Bone marrow (tissue), 2 donors: ENCODE results near the gene CBY1.
"Not testable (repeated sequence)": the region's sequence is repeated elsewhere in the genome, so short reads cannot be mapped to it uniquely, and the experiment has no call there.

ENCODE experiments used
- DNase-seq, 2 donors: peaks; one replicate each; lab custom pipeline; 2025; lab: John Stamatoyannopoulos, UW

The CBY1 gene

DNA sequence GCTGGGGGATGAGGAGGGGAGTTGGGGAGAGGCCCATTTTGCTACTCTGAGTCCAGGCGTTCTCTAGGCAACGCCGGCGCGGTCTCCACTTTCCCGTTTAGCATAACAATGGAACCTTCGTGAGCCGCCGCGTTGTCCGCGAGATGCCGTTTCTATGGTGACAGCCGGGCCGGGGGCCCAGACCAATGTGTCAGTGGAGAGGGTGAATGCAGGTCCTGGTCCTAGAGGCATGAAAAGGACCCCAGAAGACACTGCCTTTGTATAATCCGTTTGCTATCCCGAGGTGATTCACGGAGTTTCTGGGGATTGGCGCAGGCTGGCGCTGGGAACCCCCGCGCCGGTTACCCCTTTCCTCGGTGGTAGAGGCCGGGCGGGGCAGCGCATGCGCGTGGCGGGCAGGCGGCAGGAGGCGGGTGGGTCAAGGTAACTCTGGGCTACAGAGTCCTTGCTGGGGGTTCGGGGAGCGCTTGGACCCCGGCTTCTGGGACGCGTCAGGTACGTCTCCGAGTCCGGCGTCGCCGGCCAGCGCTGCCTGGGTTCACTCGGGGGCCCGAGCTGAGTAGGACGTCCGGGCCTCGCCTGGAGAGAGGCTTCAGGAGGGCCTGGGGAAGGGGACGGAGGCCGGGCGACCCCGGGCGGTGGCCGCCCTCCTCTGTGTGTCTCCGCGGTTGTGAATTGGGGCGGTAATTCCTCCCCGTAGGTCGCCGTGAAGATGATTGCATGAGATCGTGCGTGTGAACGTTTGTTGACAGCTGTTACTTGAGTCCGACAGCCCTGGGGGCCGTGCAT is at the start of gene CBY1, which contains the start of gene FAM227A:
TSS of gene CBY1 (plus strand) at position 383 of the 789 bp plus-strand sequence. CDS start 11,417 bp downstream, outside the sequence.
TSS of gene FAM227A (minus strand) at position 137 of the 789 bp plus-strand sequence. CDS start 6,224 bp downstream, outside the sequence.
- DNase-seq: peak; percentile 83 to 93

DNA sequence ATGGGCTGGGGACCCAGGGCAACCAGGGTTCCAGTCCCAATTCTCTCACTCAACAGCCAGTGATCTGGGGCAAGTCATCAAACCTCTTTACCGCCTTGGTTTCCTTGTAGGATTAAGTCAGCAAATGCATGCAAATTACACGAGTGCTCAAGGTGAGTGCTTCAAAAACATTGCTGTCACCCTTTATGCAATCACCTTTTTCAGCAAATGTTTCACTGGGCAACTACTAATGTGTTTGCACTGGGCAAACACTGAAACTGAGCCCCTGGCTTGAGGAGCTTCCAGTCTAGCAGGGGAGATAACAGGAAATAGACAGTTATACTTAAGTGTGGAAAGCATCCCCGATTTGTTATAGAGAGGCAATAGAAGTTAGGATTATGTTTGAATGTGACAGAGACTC is 48.8 kb upstream of the CBY1 start:
- DNase-seq: no peak

DNA sequence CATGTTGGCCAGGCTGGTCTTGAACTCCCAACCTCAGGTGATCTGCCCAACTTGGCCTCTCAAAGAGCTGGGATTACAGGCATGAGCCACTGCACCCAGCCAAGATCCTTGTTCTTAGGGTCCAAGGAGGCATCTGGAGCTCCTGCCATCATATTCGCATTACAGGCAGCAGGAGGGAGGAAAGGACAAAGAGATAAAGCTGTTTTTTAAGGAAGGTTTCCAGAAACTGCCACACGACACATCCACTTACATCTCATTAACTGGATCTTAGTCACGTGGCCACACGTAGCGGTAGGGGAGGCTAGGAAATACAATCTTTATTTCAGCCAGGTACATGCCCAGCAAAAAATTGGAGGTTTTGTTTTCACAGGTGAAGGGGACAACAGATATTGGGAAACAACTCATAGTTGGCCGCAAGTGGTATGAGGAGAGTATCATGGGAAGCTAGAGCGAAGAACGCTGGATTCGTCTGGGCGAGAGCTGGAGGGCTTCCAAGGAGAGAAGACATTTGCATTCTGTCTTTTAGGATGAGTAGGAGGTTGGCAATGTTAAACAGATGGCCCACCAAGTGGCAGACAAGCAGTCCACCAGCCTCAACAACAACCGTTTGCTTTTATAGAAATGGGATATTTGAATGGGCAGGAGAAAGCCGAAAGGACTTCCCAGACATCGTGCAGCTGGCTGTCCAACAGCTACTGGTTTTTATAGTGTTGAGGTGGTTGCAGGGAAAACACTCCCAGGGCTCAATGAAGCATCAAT is 47.3 kb upstream of the CBY1 start:
- DNase-seq: no peak

- no peak for DNase-seq
Measured at GRCh38 chr22:38610234-38610633, 46.2 kb upstream of the CBY1 start.

DNA sequence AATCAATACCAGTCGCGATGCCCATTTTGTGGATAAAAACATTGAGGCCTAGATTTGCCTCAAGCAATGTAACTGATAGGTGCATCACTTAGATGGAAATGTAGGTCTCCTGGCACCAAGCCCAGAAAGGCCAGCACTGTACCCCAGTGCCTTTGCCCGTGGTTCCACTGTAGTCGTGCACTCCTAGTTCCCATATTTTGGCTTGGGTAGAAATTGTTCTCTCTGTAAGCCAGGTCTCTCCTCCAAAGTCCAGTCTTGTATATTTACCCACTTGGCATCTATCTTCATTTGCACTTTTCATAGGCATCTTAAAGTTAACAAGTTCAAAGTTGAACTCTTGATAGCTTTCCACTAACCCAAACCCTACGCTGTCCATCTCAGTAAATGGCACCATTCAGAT is 44.9 kb upstream of the CBY1 start:
- DNase-seq: no peak

DNA sequence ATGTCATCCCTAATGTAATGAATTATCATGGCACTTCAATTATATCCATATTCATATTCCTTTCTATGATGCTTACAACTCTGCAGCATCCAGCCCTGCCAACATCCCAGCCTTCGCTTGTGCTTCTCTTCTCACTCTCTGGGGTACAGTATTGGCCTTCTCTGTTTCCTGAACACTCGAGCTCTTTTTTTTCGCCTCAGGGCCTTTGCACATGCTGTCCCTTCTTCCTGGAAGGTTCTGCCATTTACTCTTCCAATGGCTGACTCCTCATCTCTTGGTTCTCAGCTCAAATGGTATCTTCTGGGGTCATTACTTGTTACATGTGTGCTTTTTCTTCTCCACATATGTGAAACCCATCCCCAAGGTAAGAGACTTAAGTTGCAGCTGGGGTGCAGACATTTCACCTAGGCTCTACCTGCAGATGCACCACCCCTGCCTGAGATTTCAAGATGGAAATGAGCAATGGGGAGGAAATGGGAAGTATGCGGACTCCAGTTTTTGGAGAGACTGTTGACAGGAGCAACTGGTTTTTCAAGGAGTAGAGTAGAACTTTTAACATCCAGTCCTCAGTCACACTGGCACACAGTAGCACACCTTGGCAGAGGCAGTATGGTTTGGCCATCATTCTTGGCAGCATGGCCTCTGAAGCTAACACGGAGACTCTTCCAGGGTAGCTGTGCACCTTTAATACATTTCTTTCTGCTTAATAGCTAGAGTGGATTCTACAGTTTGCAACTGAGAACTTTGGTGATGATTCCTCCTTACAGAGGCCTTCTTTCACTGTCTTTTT is 44.0 kb upstream of the CBY1 start:
- no peak for DNase-seq

DNA sequence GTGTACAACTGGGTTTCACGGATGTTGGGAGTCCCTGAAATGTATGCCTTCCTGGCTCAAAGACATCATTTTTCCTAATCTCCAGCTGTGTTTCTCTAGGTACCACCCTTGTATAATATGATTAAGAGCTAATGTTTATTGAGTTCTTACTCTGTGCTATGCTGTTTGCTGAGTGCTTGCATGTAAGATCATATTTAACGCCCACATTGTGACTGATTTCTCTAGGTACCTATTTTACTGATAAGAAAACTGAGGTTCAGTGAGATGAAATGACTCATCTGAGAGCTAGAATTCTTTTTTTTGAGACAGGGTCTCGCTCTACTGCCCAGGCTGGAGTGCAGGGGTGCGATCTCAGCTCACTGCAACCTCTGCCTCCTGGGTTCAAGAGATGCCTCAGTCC is 42.9 kb upstream of the CBY1 start:
- DNase-seq: no peak

GRCh38 chr22:38614332-38615063 is 41.9 kb upstream of the CBY1 start:
- DNase-seq: no peak

DNA sequence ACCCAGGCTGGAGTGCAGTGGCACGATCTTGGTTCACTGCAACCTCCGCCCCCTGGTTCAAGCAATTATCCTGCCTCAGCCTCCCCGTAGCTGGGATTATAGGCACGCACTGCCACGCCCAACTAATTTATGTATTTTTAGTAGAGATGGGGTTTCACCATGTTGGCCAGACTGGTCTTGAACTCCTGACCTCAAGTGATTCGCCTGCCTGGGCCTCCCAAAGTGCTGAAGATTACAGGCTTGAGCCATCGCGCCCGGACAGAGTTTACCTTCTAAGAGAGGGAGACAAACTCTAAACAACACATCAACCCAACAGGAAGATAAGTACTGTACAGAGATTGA is 41.4 kb upstream of the CBY1 start:
- not testable (repeated sequence) for DNase-seq

DNA sequence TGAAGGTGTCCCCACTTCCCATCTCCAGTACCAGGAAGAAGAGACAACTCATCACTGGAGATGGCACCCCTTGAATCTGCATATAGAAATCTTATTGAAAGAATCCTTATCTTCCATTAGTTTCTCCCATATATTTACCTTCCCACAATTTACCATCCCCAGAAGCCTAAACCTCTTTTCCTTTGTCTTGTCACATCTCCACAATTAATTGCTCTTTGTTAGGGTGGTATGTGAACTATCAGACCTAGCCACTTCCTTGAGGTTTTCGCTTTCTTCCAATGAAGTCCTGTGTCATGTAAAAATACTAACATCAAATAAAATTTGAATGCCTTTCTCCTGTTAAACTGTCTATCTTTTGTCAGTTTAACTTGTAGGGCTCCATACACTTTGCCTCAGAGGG is 38.2 kb upstream of the CBY1 start:
- DNase-seq: no peak

- no peak for DNase-seq
Measured at GRCh38 chr22:38618682-38619081, 37.8 kb upstream of the CBY1 start.

GRCh38 chr22:38623351-38623750 is 33.1 kb upstream of the CBY1 start:
- no peak for DNase-seq

GRCh38 chr22:38628444-38628843 is 28.0 kb upstream of the CBY1 start:
- DNase-seq: no peak

DNA sequence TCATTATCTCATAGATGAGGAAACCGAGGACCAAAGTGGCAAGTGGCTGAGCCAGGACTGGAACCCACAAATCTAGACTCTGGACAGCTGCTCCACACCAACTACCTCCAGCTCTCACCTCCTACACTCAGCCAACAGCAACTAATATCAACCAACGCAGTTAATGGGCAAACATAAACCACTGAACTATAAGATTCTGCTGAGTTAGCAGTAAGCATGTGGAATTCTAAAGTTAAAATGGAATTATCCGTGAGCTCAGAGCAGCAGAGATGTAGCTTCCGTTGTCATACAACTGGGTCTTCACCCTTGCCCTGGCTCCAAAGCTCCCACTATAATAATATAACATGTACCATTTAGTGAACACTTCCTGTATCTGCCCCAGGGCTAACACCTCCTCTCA is 27.3 kb upstream of the CBY1 start:
- DNase-seq: no peak

DNA sequence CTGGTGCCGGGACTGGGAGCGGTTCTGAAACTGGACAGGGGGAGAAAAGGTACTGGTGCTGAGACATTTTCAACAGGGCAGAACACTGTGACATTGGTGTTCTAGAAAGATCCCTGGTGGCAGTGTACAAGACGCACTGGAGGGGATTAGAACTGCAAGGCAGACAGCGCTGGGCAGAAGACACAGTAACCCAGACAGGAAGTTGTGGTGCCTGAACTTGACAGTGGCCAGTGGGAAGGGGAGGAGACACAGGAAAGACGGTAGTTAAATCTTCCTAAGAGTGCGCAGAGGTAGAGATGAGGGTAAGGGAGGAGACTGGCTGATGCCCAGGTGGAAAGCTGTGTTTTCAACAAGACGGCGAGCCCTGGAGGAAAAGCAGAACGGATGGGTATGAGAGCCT is 24.7 kb upstream of the CBY1 start:
- no peak for DNase-seq

GRCh38 chr22:38632528-38632927 is 23.9 kb upstream of the CBY1 start:
- no peak for DNase-seq

GRCh38 chr22:38638216-38638615 is 18.2 kb upstream of the CBY1 start:
- DNase-seq: no peak

DNA sequence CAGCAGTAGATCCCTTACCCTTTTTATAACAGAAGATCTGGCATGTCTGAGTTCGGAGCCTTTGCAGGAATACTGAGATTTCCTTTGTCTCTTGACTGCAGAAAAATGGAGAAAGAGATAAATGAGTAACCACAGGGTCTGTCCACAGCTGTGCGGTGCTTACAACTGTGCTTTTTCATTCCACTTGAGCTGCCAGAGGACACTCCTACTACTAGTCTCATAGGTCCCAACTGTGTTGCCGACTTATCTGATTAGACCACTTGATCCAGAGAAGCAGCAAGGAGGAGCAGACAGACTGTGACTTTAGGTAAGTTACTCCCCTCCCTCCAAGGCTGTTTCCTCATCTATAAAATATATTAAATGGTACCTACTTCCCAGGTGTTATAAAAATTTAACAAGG is 17.7 kb upstream of the CBY1 start:
- DNase-seq: no peak

- no peak for DNase-seq
Measured at GRCh38 chr22:38641476-38642040, 14.9 kb upstream of the CBY1 start.

- not testable (repeated sequence) for DNase-seq
Measured at GRCh38 chr22:38644245-38644644, 12.2 kb upstream of the CBY1 start.

DNA sequence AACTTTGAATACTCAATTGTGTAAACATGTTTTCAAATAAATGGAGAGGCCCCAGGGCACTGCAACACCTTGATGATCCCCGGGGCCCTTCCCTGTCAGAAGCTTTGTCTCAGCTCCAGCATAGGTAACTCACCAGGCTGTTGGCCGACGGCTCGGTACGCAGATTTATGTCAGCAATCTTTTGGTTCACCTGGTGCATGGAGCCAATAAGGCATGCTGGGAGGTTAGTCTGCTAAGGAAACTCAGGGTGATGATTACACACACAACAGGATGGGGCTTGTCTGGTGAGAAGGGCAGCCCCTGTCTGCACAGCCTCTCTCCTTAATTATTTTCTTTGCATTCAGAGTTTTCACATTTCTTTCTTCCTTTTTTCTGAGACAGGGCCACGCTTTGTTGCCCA is 11.0 kb upstream of the CBY1 start:
- no peak for DNase-seq
